GM12878 (cell line): ENCODE measurements around the gene TEX47. TPM values are rescaled to one million over a fixed set of nuclear protein-coding genes. Genes with fewer than 3 reads are reported as not detected.

Experiments
- ASH2L ChIP-seq: fragments of 300-600, 200-600 bp; sonication (generic); IDR thresholded peaks from 2 replicates; pipeline ENCODE4 v1.6.1; 2017; ENCODE audit warnings: low read depth, mild to moderate bottlenecking, borderline replicate concordance
- ATF3 ChIP-seq: IDR thresholded peaks from 2 replicates; pipeline ENCODE4 v1.6.1; 2011; ENCODE audit warnings: low read depth, mild to moderate bottlenecking, low read length, moderate library complexity, borderline replicate concordance; ENCODE audit errors: extremely low read depth
- BACH1 ChIP-seq: fragments of 450-650 bp; IDR thresholded peaks from 2 replicates; pipeline ENCODE4 v1.6.1; 2017; ENCODE audit warnings: mild to moderate bottlenecking, borderline replicate concordance
- BMI1 ChIP-seq: fragments of 450-650 bp; IDR thresholded peaks from 2 replicates; pipeline ENCODE4 v1.6.1; 2016; ENCODE audit warnings: mild to moderate bottlenecking, moderate library complexity, borderline replicate concordance
- BRCA1 ChIP-seq: IDR thresholded peaks from 2 replicates; pipeline ENCODE4 v1.6.1; 2011; ENCODE audit warnings: low read depth, low read length, improper control_type of control experiment
- CBX3 ChIP-seq: fragments of 200-600 bp; sonication (generic); IDR thresholded peaks from 2 replicates; pipeline ENCODE4 v1.6.1; 2016; ENCODE audit warnings: low read depth, borderline replicate concordance
- CEBPB ChIP-seq, 2 experiments: fragments of 150-350 bp in 1 of 2; IDR thresholded peaks; 2 replicates each; pipeline ENCODE4 v1.6.1; 2012 to 2014; ENCODE audit warnings: low read depth in 2 of 2, low read length in 2 of 2, borderline replicate concordance in 1 of 2, inconsistent platforms in 1 of 2
- CTCF ChIP-seq, 3 experiments: IDR thresholded peaks in 2 of 3; conservative IDR thresholded peaks in 1 of 3; 2 replicates each; pipeline ENCODE4 v1.5.1; 2011; ENCODE audit warnings: low read depth in 3 of 3, low read length in 3 of 3, mild to moderate bottlenecking in 3 of 3, control low read depth in 2 of 3, moderate library complexity in 2 of 3, inconsistent platforms in 1 of 3, mixed read lengths in 1 of 3; ENCODE audit not compliant: control insufficient read depth in 2 of 3, insufficient read depth in 1 of 3; ENCODE audit errors: extremely low read depth in 1 of 3
- E2F4 ChIP-seq: IDR thresholded peaks from 2 replicates; pipeline ENCODE4 v1.6.1; 2012; ENCODE audit warnings: low read depth, low read length, improper control_type of control experiment
- EP300 ChIP-seq, 2 experiments: fragments of 150-350 bp in 1 of 2; IDR thresholded peaks; 2 replicates each; pipeline ENCODE4 v1.6.1; 2011 to 2012; ENCODE audit warnings: low read depth in 2 of 2, low read length in 2 of 2, borderline replicate concordance in 1 of 2, improper control_type of control experiment in 1 of 2, inconsistent platforms in 1 of 2; ENCODE audit not compliant: control insufficient read depth in 1 of 2
- EZH2 ChIP-seq: IDR thresholded peaks from 2 replicates; pipeline ENCODE4 v1.6.1; 2012; ENCODE audit warnings: low read depth, mild to moderate bottlenecking, control low read depth, inconsistent platforms, low read length, borderline replicate concordance; ENCODE audit not compliant: control insufficient read depth
- HDAC2 ChIP-seq: fragments of 200-600 bp; sonication (generic); IDR thresholded peaks from 2 replicates; pipeline ENCODE4 v1.6.1; 2017
- HSF1 ChIP-seq: fragments of 150-350 bp; IDR thresholded peaks from 2 replicates; pipeline ENCODE4 v1.6.1; 2014; ENCODE audit warnings: mild to moderate bottlenecking, low read depth, low read length
- KDM1A ChIP-seq: fragments of 200-600 bp; sonication (generic); IDR thresholded peaks from 2 replicates; pipeline ENCODE4 v1.6.1; 2016; ENCODE audit warnings: borderline replicate concordance
- MEF2A ChIP-seq: IDR thresholded peaks from 2 replicates; pipeline ENCODE4 v1.6.1; 2011; ENCODE audit warnings: low read depth, mild to moderate bottlenecking, low read length, moderate library complexity; ENCODE audit not compliant: insufficient read depth
- MEF2B ChIP-seq: fragments of 450-650 bp; IDR thresholded peaks from 2 replicates; pipeline ENCODE4 v1.6.1; 2018; ENCODE audit warnings: mild to moderate bottlenecking, moderate library complexity; ENCODE audit not compliant: partially characterized antibody, poor library complexity, severe bottlenecking
- MLLT1 ChIP-seq: fragments of 450-650 bp; IDR thresholded peaks from 2 replicates; pipeline ENCODE4 v1.6.1; 2016; ENCODE audit warnings: mild to moderate bottlenecking
- NFIC ChIP-seq: IDR thresholded peaks from 2 replicates; pipeline ENCODE4 v1.6.1; 2012; ENCODE audit warnings: low read depth, mild to moderate bottlenecking, inconsistent platforms, low read length, moderate library complexity
- RAD21 ChIP-seq: IDR thresholded peaks from 2 replicates; pipeline ENCODE4 v1.6.1; 2011; ENCODE audit warnings: mild to moderate bottlenecking, low read depth, low read length, moderate library complexity; ENCODE audit not compliant: insufficient read depth
- RB1 ChIP-seq: fragments of 450-650 bp; formaldehyde crosslinking; IDR thresholded peaks from 2 replicates; pipeline ENCODE4 v1.6.1; 2017; ENCODE audit warnings: mild to moderate bottlenecking, borderline replicate concordance
- STAT1 ChIP-seq: fragments of 450-650 bp; conservative IDR thresholded peaks from 2 replicates; pipeline ENCODE4 v1.6.1; 2014; ENCODE audit warnings: antibody characterized with exemption, mild to moderate bottlenecking
- TAF1 ChIP-seq: IDR thresholded peaks from 2 replicates; pipeline ENCODE4 v1.6.1; 2011; ENCODE audit warnings: mild to moderate bottlenecking, low read depth, low read length, borderline replicate concordance
- TCF7 ChIP-seq: IDR thresholded peaks from 2 replicates; pipeline ENCODE4 v1.6.1; 2014; ENCODE audit warnings: antibody characterized with exemption, borderline replicate concordance
- WRNIP1 ChIP-seq: IDR thresholded peaks from 2 replicates; pipeline ENCODE4 v1.6.1; 2011; ENCODE audit warnings: low read depth, low read length, improper control_type of control experiment, borderline replicate concordance
- polyA plus RNA-seq, 11 experiments: library from polyadenylated mRNA; depleted of rRNA in 4 of 11; unstranded in 6 of 11; stranded (reverse) in 5 of 11; fragments of >200 nt; fragmentation: Nextera tagmentation in 4 of 11; fragmentation: Illumina TruSeq in 1 of 11; extraction: Ambion mirVana in 4 of 11; extraction: Trizol in 1 of 11; gene quantifications; 1 replicate in 1 of 11; 2 replicates in 10 of 11; pipeline versions ENCODE4 v1.2.1 to v1.2.3, GENCODE V29; 2011 to 2016; ENCODE audit warnings: inconsistent platforms in 2 of 11, missing spikeins in 2 of 11, low read depth in 1 of 11
- total RNA-seq, 4 experiments: library from RNA; depleted of rRNA in 3 of 4; stranded (reverse); fragments of >200 nt in 3 of 4; fragmentation: Illumina TruSeq in 1 of 4; extraction: Trizol in 1 of 4; gene quantifications; 2 replicates each; pipeline versions ENCODE4 v1.2.1 to v1.2.3, GENCODE V29; 2013 to 2021

The TEX47 gene
- total and polyA plus RNA-seq, 10 of the 15 experiments (the other 5 are each of a cell fraction or from before 2014, with no cell fraction given): not detected

- TF ChIP-seq RB1 (no peak), E2F4 (no peak), BACH1 (no peak), RAD21 (peak; percentile 71), CEBPB (IDR thresholded peaks at IDR 0.05; ENCODE audit: borderline replicate concordance in 1 of 2, low read depth in 2 of 2, low read length in 2 of 2) (no peak), HSF1 (no peak), MEF2A (0 out of 2 replicates have a peak, but pooled peaks have one; percentile 11), TAF1 (no peak), ASH2L (no peak), TCF7 (no peak), KDM1A (no peak), HDAC2 (no peak), BRCA1 (no peak), EZH2 (no peak), CTCF (IDR thresholded peaks at IDR 0.05 in 2 of 3, conservative IDR thresholded peaks at IDR 0.05 in 1 of 3; ENCODE audit: control insufficient read depth in 2 of 3, extremely low read depth in 1 of 3, insufficient read depth in 1 of 3, low read depth in 3 of 3, low read length in 3 of 3) (peak; percentile 47 to 63 (median 59)), MEF2B (no peak), ATF3 (no peak), MLLT1 (no peak), BMI1 (no peak), NFIC (no peak), STAT1 (no peak), EP300 (IDR thresholded peaks at IDR 0.05; ENCODE audit: borderline replicate concordance in 1 of 2, control insufficient read depth in 1 of 2, low read depth in 2 of 2, low read length in 2 of 2) (0 out of 4 replicates have a peak, but pooled peaks of 1 of the 2 experiments have one; percentile 19), CBX3 (no peak), WRNIP1 (no peak)
These were observed 39.7 kb upstream of the TEX47 start (continued) for GRCh38 chr7:88835147-88835728.
